ENCODE results near the gene PLCB3.

DNA sequence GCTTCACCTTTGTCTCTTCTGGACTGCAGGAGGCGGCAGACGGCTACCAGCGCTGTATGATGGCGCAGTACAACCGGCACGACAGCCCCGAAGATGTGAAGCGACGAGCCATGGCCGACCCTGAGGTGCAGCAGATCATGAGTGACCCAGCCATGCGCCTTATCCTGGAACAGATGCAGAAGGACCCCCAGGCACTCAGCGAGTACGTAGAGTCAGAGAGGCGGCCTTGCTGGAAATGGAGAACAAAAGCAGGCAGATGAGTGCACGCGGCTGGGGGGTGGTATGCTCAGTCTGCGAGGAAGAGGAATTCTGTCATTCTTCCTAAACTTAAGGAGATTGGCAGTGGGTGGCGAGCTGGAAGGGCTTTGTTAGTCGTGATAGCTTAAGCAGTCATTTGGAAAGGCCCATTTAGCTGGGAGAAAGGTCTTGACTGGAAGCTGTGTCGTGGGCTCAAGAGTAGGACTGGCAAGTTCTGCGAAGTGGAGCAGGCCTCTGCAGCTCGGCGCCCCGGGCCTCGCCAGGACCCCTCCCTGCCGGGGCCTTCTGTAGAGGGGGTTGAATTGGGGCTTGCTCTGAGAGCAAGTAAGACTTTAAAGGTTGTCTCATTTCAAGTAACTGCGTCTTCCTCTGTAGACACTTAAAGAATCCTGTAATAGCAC lies 47.8 kb upstream of the PLCB3 start:
- TF ChIP-seq JUNB (IDR thresholded peaks at IDR 0.05; ENCODE audit: unreplicated experiment) = no peak
- TF ChIP-seq CREB1 (CRISPR knock-in tag; IDR thresholded peaks at IDR 0.05; ENCODE audit: low read depth) = no peak
- TF ChIP-seq, protein P1, sequence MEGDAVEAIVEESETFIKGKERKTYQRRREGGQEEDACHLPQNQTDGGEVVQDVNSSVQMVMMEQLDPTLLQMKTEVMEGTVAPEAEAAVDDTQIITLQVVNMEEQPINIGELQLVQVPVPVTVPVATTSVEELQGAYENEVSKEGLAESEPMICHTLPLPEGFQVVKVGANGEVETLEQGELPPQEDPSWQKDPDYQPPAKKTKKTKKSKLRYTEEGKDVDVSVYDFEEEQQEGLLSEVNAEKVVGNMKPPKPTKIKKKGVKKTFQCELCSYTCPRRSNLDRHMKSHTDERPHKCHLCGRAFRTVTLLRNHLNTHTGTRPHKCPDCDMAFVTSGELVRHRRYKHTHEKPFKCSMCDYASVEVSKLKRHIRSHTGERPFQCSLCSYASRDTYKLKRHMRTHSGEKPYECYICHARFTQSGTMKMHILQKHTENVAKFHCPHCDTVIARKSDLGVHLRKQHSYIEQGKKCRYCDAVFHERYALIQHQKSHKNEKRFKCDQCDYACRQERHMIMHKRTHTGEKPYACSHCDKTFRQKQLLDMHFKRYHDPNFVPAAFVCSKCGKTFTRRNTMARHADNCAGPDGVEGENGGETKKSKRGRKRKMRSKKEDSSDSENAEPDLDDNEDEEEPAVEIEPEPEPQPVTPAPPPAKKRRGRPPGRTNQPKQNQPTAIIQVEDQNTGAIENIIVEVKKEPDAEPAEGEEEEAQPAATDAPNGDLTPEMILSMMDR (conservative IDR thresholded peaks at IDR 0.05; ENCODE audit: low read depth in 2 of 2) = no peak
- TF ChIP-seq POLR2AphosphoS5 (IDR thresholded peaks at IDR 0.05; ENCODE audit: low read depth) = no peak
- no peak for TF ChIP-seq EZH2 (IDR thresholded peaks at IDR 0.05; ENCODE audit: low read depth, unreplicated experiment)
- TF ChIP-seq, protein P2, sequence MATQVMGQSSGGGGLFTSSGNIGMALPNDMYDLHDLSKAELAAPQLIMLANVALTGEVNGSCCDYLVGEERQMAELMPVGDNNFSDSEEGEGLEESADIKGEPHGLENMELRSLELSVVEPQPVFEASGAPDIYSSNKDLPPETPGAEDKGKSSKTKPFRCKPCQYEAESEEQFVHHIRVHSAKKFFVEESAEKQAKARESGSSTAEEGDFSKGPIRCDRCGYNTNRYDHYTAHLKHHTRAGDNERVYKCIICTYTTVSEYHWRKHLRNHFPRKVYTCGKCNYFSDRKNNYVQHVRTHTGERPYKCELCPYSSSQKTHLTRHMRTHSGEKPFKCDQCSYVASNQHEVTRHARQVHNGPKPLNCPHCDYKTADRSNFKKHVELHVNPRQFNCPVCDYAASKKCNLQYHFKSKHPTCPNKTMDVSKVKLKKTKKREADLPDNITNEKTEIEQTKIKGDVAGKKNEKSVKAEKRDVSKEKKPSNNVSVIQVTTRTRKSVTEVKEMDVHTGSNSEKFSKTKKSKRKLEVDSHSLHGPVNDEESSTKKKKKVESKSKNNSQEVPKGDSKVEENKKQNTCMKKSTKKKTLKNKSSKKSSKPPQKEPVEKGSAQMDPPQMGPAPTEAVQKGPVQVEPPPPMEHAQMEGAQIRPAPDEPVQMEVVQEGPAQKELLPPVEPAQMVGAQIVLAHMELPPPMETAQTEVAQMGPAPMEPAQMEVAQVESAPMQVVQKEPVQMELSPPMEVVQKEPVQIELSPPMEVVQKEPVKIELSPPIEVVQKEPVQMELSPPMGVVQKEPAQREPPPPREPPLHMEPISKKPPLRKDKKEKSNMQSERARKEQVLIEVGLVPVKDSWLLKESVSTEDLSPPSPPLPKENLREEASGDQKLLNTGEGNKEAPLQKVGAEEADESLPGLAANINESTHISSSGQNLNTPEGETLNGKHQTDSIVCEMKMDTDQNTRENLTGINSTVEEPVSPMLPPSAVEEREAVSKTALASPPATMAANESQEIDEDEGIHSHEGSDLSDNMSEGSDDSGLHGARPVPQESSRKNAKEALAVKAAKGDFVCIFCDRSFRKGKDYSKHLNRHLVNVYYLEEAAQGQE (IDR thresholded peaks at IDR 0.05; ENCODE audit: unreplicated experiment) = no peak
- no peak for TF ChIP-seq NANOG (IDR thresholded peaks at IDR 0.05; ENCODE audit: borderline replicate concordance)
- TF ChIP-seq ZNF114 (CRISPR knock-in tag; IDR thresholded peaks at IDR 0.05) = no peak
- TF ChIP-seq ZNF331 (CRISPR knock-in tag; IDR thresholded peaks at IDR 0.05; ENCODE audit: low read depth) = no peak
